ENCODE measurements around the gene ZER1. TPM values are rescaled to one million over a fixed set of nuclear protein-coding genes. Genes with fewer than 3 reads are reported as not detected.

ZER1 gene
- polyA plus RNA-seq, 10 donors = 29.8 to 36.2 (median 32.9) TPM

GRCh38 chr9:128743421-128743820 lies 28.3 kb downstream of the ZER1 start:
- DNase-seq = no peak

GRCh38 chr9:128742401-128742800 lies 29.3 kb downstream of the ZER1 start:
- no peak for DNase-seq

GRCh38 chr9:128735373-128735772 lies 36.4 kb downstream of the ZER1 start:
- peak in 1 of 3 donors; percentile 12 for DNase-seq

- DNase-seq = peak; percentile 58 to 74 (median 71)
Measured at GRCh38 chr9:128733256-128733655, 38.5 kb downstream of the ZER1 start.

- no peak for DNase-seq
Measured at GRCh38 chr9:128732576-128732975, 39.2 kb downstream of the ZER1 start.

GRCh38 chr9:128731691-128732090 lies 40.0 kb downstream of the ZER1 start:
- DNase-seq = no peak

GRCh38 chr9:128731093-128731492 lies 40.6 kb downstream of the ZER1 start:
- no peak for DNase-seq

GRCh38 chr9:128729766-128730517 lies 41.8 kb downstream of the ZER1 start:
- no peak for DNase-seq

GRCh38 chr9:128729302-128729701 lies 42.4 kb downstream of the ZER1 start:
- no peak for DNase-seq

GRCh38 chr9:128728298-128728697 lies 43.4 kb downstream of the ZER1 start:
- no peak for DNase-seq

- no peak for DNase-seq
Measured at GRCh38 chr9:128727640-128728248, 44.0 kb downstream of the ZER1 start.

GRCh38 chr9:128724744-128725211 lies 46.9 kb downstream of the ZER1 start:
- peak in 2 of 3 donors; percentile 55 to 67 for DNase-seq

- DNase-seq = peak; percentile 85 to 93 (median 86)
Measured at GRCh38 chr9:128723866-128724743, 47.6 kb downstream of the ZER1 start, which contains the start of gene ZDHHC12. TSS of gene ZDHHC12 (minus strand) at chr9:128724127. CDS start at chr9:128724093, 34 bp downstream.

- no peak for DNase-seq
Measured at GRCh38 chr9:128723352-128723865, 48.3 kb downstream of the ZER1 start.

GRCh38 chr9:128722380-128723351 lies 49.1 kb downstream of the ZER1 start:
- DNase-seq = no peak

GRCh38 chr9:128721487-128722010 lies 50.2 kb downstream of the ZER1 start:
- DNase-seq = no peak

GRCh38 chr9:128720841-128721486 lies 50.8 kb downstream of the ZER1 start:
- no peak for DNase-seq

- DNase-seq = no peak
Measured at GRCh38 chr9:128719919-128720605, 51.7 kb downstream of the ZER1 start.

- DNase-seq = no peak
Measured at GRCh38 chr9:128718475-128718874, 53.3 kb downstream of the ZER1 start.

Data from muscle of back (tissue), 11 donors.